Thymus (tissue), 11 donors: Measurements from ENCODE around the gene OR8D2. TPM values are rescaled to one million over a fixed set of nuclear protein-coding genes. Genes with fewer than 3 reads are reported as not detected.
"Not testable (repeated sequence)": the region's sequence is repeated elsewhere in the genome, so short reads cannot be mapped to it uniquely, and the experiment has no call there.

Source experiments
- DNase-seq, 9 donors: peaks; one replicate each; pipeline ENCODE4 v3.0.0-alpha.2; 2013; ENCODE audit warnings: low spot score in 9 of 9, low read depth in 6 of 9, missing footprints in 1 of 9
- H3K27ac ChIP-seq, 2 donors: one replicate each; pipeline ENCODE4 v1.5.1; 2013; ENCODE audit warnings: control low read depth in 1 of 2, low read depth in 1 of 2, low read length in 1 of 2, mild to moderate bottlenecking in 1 of 2, moderate library complexity in 1 of 2
- H3K27me3 ChIP-seq, 2 donors: one replicate each; pipeline ENCODE4 v1.5.1; 2013; ENCODE audit warnings: low read length in 1 of 2; ENCODE audit not compliant: control insufficient read depth in 2 of 2, insufficient read depth in 1 of 2
- H3K36me3 ChIP-seq, 2 donors: one replicate each; pipeline ENCODE4 v1.5.1; 2013; ENCODE audit warnings: low read length in 1 of 2, mild to moderate bottlenecking in 1 of 2, moderate library complexity in 1 of 2; ENCODE audit not compliant: control insufficient read depth in 2 of 2, insufficient read depth in 2 of 2
- H3K4me1 ChIP-seq, 2 donors: one replicate each; pipeline ENCODE4 v1.5.1; 2013; ENCODE audit warnings: low read length in 2 of 2; ENCODE audit not compliant: control insufficient read depth in 2 of 2, insufficient read depth in 2 of 2
- H3K4me3 ChIP-seq, 2 donors: one replicate each; pipeline ENCODE4 v1.5.1; 2013; ENCODE audit warnings: low read length in 2 of 2, control low read depth in 1 of 2, mild to moderate bottlenecking in 1 of 2
- H3K9me3 ChIP-seq, 2 donors: one replicate each; pipeline ENCODE4 v1.5.1; 2013; ENCODE audit warnings: low read length in 1 of 2, mild to moderate bottlenecking in 1 of 2; ENCODE audit not compliant: control insufficient read depth in 2 of 2, insufficient read depth in 1 of 2
- WGBS: extraction: QIAGEN DNeasy Blood & Tissue Kit; methylation state at CpG from one replicate; pipeline ENCODE4 v1.1.7; 2013; 5-methylcytosine and 5-hydroxymethylcytosine counted together
- polyA plus RNA-seq: library from polyadenylated mRNA; stranded (reverse); fragments of 200-250 nt; gene quantifications from one replicate; pipeline ENCODE4 v1.2.3, GENCODE V29; 2013
- total RNA-seq: library from RNA; stranded (reverse); fragments of 120-200 nt; gene quantifications from one replicate; pipeline ENCODE4 v1.2.4, GENCODE V29; 2013
- donor health status: healthy.

OR8D2 gene
- total and polyA plus RNA-seq, 2 donors, result not detected

GRCh38 chr11:124270886-124271285 lies 49.1 kb downstream of the OR8D2 start:
- H3K27me3 ChIP-seq, H3K36me3 ChIP-seq, H3K9me3 ChIP-seq, H3K4me3 ChIP-seq, H3K4me1 ChIP-seq, H3K27ac ChIP-seq, DNase-seq: not testable (repeated sequence)
- 81% methylated on average over 7 of the region's 7 CpGs for WGBS

Other genes starting within 250 kb of the OR8D2 start
- 6.0 TPM for gene VWA5A, start 204.7 kb downstream of the OR8D2 start, total RNA-seq
- gene VWA5A, start 204.7 kb downstream of the OR8D2 start, polyA plus RNA-seq, result 15.8 TPM
- gene OR10D3, start 136.9 kb downstream of the OR8D2 start, total RNA-seq, result not detected
- gene OR10D3, start 136.9 kb downstream of the OR8D2 start, polyA plus RNA-seq, result not detected
- gene OR8G1, start 79.1 kb downstream of the OR8D2 start, total RNA-seq, result not detected
- not detected for gene OR8G1, start 79.1 kb downstream of the OR8D2 start, polyA plus RNA-seq
- 0.05 TPM for gene OR8G5, start 63.8 kb downstream of the OR8D2 start, total RNA-seq
- 0.14 TPM for gene OR8G5, start 63.8 kb downstream of the OR8D2 start, polyA plus RNA-seq
- gene OR8D1, start 6.2 kb downstream of the OR8D2 start, total RNA-seq, result not detected
- gene OR8D1, start 6.2 kb downstream of the OR8D2 start, polyA plus RNA-seq, result not detected
- gene OR8B2, start 64.3 kb upstream of the OR8D2 start, total RNA-seq, result not detected
- gene OR8B2, start 64.3 kb upstream of the OR8D2 start, polyA plus RNA-seq, result 0.11 TPM
- not detected for gene OR8B3, start 78.8 kb upstream of the OR8D2 start, total RNA-seq
- gene OR8B3, start 78.8 kb upstream of the OR8D2 start, polyA plus RNA-seq, result not detected
- gene OR8B4, start 104.7 kb upstream of the OR8D2 start, total RNA-seq, result not detected
- gene OR8B4, start 104.7 kb upstream of the OR8D2 start, polyA plus RNA-seq, result not detected
- gene OR8B8, start 125.5 kb upstream of the OR8D2 start, total RNA-seq, result not detected
- gene OR8B8, start 125.5 kb upstream of the OR8D2 start, polyA plus RNA-seq, result under 0.01 TPM
- not detected for gene OR8B12, start 223.5 kb upstream of the OR8D2 start, total RNA-seq
- not detected for gene OR8B12, start 223.5 kb upstream of the OR8D2 start, polyA plus RNA-seq
- not detected for gene OR8A1, start 249.8 kb upstream of the OR8D2 start, total RNA-seq
- gene OR8A1, start 249.8 kb upstream of the OR8D2 start, polyA plus RNA-seq, result under 0.01 TPM